GM19023 (cell line): ENCODE results near the gene RAB11A.

ENCODE experiments used
- ATAC-seq: cut with Tn5 transposase; IDR thresholded peaks from one replicate; pipeline ENCODE4 v1.9.1; 2021; ENCODE audit warnings: mild to moderate bottlenecking, moderate library complexity; ENCODE audit not compliant: unreplicated experiment

The RAB11A gene

DNA sequence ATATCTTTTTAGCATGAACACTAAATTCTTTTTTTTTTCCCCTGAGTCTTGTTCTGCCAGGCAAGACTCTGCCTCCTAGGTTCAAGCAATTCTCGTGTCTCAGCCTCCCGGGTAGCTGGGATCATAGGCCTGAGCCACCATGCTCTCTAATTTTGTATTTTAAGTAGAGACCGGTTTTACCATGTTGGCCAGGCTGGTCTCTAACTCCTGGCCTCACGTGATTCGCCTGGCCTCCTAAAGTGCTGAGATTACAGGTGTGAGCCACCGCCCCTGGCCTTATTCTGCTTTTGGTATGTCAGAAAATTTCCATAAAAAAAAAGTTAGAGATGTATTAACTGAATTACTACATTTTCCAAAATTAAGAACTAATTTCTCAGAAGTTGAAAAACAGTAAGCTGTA, 14.3 kb downstream of the RAB11A start:
- ATAC-seq: no peak

DNA sequence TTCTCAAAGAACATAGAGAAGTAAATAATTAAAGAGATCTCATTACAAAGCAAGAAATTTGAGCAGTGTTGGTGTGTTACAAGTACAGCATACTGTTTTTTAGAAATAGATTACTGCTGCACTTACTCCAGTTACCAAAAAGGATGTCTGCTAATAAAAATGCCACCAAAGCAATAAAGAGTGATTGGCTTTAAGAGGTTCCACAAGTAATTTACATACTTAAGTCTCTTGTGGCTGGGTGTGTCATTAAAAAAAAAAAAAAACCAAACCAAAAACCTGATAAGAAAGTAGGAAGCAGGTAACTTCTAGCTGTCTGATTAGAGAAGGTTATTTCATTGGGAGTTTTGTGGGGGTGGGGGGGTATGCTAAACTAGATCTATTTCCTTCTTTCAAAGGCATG, 15.2 kb downstream of the RAB11A start:
- no peak for ATAC-seq

- ATAC-seq: no peak
Observed at GRCh38 chr15:65885668-65886218, 16.5 kb downstream of the RAB11A start.

DNA sequence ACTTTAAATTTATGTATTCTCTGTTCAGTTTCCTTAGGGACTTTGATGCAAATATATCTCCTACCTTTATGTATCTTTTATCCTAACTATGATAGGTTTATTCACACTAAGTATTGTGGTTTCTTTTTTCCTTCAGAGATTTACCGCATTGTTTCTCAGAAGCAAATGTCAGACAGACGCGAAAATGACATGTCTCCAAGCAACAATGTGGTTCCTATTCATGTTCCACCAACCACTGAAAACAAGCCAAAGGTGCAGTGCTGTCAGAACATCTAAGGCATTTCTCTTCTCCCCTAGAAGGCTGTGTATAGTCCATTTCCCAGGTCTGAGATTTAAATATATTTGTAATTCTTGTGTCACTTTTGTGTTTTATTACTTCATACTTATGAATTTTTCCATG, 18.3 kb downstream of the RAB11A start:
- ATAC-seq: no peak

DNA sequence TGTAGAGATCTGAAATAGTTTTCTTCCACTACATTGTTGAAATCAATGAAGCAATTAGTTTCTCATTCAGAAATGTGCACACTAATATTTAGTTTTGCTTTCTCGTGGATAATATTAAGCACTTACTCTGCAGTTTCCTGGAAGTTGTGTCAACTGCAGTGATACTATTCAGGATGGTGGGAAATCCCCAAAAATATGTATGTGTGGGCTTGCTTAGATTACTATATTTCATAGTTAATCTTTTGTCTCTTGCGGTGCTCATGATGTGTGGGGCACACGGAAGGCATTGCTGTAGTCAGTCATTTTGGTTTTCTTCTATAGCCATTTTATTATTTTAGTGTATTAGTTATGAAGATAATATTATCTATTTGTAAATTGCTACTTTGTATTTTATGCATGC, 19.7 kb downstream of the RAB11A start:
- no peak for ATAC-seq

- no peak for ATAC-seq
Observed at GRCh38 chr15:65893060-65893459, 23.8 kb downstream of the RAB11A start.

DNA sequence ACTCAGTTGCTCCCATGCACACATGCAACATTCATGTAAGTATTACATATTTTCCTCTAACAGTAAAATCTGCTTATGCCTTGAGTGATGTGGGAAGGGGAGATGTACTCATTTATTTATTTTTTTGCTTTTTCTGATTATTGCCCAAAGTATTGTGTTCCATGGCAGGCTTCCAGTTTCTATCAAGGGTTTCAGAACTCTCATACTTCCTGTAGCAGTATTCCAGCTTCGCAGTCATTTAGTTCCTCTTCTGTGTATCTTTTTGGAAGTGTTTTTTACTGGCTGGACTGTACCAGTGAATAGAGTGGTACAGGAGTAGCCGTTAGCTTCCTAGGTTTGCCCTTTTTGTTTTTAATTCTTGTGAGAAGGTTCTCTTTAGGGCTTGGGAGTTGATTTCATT, 26.9 kb downstream of the RAB11A start:
- ATAC-seq: no peak

DNA sequence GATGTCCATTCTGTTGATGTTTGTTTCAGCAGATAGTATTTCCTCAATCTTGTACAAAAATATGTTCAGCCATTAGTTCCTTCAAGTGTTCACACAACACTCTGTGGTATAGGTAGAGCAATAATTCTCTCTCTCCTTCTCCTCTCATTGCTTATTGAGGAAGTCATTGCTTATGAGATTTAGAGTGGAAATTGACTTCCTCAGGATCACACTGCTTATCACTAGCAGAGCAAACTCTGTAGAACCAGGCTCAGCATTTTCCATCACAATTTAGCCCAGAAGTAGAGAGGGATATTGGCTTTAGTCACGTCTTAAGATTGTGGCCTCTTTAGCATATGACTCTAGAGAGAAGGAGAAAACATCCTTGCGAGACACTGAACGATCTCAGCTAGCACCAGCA, 31.2 kb downstream of the RAB11A start:
- ATAC-seq: no peak

DNA sequence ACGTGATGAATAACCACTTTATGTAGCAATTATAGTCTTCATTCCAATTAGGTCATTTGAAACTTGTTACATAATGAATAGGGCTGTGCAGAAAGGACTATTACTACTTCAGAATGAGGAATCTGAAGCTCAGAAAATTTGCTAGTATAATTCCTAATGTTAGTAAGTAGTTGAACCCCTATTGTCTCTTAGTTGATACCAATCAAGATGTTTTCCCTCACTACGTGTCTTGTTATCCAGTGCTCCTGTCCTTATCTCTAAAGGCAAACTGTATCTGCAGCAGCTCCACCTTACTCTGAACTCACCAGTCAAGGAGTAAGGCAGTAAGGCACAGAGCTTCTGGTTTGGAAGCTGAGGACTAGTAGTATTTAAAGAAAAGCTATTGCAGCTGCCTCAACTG, 32.0 kb downstream of the RAB11A start:
- no peak for ATAC-seq

GRCh38 chr15:65901836-65902235, 32.5 kb downstream of the RAB11A start:
- no peak for ATAC-seq

DNA sequence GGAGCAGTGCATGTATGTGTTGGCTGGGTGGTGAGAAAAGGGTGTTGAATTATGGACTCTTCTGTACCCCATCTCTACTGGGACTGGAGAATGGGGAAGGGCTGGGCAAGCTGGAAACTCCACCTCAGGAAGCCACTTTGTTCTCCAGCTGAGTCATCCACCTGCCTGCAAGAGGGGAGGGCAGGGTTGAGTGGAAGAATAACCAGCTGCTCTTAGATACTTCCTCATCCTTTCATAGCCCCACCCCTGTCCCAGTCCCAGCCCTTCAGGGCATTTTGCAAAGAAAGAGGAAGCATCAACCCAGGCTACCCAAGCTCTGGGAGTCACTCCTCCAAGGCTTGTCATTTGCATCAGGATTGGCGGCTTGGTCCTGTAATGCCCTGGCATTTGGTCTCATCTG, 33.1 kb downstream of the RAB11A start:
- ATAC-seq: peak; percentile 65

- ATAC-seq: no peak
Observed at GRCh38 chr15:65903296-65904073, 34.2 kb downstream of the RAB11A start.

- no peak for ATAC-seq
Observed at GRCh38 chr15:65904301-65904700, 35.0 kb downstream of the RAB11A start.

DNA sequence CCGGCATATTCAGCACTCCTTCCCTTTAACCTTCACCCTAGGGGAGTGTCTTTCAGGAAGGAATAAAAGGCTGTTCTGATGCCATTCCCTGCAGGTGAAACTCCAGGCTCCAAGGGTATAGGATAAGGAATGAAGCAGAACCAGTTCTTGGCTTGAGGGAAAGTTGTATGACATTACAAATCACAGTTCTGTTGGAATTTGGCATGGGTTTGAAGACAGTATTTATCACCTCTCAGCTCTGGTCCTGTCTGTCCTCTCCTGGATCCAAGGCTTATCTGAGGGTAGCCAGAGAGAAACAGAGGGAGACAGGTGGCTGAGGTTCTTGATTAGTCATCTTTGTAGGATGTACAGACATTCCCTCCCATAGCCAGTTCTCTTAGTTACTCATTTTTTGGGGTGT, 37.1 kb downstream of the RAB11A start:
- no peak for ATAC-seq

DNA sequence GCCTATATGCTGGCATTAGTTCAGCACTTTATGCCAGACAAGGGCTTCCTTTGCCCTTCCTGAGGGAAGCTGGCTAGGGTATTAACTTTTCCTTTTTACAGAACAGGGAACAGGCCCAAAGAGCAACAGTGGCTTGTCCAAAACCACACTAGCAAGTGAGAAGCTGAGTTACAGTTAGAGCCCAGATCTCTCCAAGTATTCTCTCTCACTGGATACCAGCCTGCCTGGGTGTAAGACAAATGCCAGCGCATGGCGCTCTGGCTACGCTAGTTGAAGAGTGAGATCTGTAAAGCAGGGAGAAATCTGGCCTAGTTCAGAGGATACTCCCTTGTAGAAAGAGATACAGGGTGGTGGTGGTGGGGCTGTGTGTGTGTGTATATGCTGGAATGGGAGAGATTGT, 38.4 kb downstream of the RAB11A start:
- ATAC-seq: no peak

GRCh38 chr15:65908876-65909275, 39.6 kb downstream of the RAB11A start:
- ATAC-seq: no peak

GRCh38 chr15:65909831-65910230, 40.5 kb downstream of the RAB11A start:
- ATAC-seq: no peak

- ATAC-seq: no peak
Observed at GRCh38 chr15:65910341-65910740, 41.0 kb downstream of the RAB11A start.

DNA sequence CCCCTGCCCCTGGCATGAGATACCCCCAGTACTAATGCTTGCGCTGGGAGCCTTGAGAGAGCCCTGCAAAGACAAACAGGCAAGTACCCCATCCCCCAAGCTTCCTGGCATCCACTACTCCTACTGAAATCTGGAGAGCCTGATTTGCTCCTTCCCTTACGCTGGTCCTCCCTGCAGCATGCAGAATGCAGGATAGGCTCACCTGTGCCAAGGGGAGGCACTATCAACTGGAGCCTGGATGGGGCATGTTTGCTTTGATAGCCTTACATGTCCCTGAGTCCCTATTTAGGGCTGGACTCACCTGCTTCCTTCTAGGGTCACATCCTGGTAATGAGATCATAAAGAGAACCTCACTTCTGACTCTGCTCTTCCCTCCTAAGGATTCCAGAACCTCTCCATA, 42.9 kb downstream of the RAB11A start:
- ATAC-seq: no peak

DNA sequence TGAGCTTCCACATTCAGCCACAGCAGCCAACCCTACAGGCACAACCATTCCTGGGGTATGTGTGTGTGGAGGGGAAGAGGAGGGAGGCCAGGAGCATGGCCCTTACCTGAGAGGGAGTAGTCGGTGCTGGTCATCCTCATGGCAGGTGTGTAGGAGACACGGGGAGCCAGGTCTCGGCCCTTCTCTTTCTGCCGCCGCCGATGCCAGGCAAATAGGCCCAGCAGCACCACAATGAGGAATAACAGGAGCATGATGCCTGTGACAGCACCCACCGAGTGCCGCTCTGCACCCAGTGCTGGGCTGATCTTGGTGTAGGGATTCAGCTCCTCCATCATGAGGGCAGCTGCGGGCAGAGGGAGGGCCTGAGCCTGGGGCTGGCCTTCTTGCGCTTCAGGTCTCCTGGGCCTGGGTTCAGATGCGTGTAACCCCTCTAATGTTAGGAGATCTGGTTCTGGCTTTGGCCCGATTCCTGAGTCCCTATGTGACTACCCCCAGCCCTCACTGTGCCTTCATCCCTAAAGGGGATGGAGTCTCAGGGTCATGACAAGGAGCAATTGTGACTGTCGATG, 44.4 kb downstream of the RAB11A start:
- ATAC-seq: no peak

DNA sequence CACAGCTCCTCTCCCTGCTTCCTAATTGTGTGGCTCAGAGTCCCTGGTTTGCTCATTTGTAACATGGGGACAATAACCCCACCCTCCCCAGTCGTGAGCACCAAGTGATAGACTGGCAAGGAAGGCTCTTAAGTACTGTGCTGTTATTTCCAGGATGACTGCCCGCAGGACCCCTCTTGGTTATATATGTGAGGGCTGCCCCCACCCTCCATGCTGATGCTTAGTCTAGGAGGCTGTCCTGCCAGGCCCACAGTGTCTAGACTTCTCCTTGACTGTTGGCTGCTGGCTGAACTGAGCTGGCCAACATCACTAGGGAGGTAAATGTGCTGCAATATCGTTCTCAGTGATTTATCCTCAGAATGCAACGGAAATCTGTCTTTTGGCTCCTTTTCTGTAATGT, 45.1 kb downstream of the RAB11A start:
- ATAC-seq: no peak
